NAMALWA (cell line): ENCODE measurements around the gene RGS6.

Source experiments
- DNase-seq: peaks from one replicate; pipeline ENCODE4 v3.0.0-alpha.2; 2015; ENCODE audit warnings: low spot score

Gene RGS6

DNA sequence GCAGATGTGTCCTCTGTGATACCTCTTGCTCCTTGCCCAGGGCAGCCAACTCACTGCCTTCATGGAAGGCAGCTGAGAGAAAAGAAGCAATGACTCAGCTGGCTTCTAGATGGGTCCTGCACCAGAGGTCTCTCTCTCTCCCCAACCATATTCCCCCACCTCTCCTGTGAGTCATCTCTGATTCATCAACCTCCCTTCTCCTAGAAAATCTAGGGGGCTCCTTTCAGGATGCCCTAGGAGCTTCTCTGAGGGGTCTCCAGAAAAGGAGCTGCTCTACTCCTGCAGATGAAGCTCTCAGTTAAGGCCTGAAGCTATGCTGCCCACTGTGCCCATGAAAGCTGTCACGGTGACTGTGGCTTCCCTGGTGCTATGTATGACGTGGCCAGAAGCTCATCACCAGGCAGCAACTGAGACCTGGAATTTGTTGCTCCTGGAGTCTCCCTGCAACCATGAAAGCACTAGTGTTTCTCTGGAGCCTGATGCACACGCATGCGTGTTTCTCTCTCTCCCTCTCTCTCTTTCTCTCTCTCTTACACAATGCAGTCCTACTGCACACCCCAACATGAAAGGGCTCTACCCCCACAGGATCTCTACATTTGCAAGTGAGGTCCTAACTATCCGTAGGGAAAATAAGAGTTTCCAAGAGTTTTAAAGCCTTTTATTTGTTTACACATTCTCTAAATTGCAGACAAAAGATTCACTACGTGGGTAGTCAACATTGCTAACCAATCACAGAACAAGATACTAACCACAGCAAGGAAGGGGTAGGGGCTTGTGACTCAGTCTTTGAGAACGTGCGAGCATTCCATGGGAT is 676.4 kb downstream of the RGS6 start:
- no peak for DNase-seq

DNA sequence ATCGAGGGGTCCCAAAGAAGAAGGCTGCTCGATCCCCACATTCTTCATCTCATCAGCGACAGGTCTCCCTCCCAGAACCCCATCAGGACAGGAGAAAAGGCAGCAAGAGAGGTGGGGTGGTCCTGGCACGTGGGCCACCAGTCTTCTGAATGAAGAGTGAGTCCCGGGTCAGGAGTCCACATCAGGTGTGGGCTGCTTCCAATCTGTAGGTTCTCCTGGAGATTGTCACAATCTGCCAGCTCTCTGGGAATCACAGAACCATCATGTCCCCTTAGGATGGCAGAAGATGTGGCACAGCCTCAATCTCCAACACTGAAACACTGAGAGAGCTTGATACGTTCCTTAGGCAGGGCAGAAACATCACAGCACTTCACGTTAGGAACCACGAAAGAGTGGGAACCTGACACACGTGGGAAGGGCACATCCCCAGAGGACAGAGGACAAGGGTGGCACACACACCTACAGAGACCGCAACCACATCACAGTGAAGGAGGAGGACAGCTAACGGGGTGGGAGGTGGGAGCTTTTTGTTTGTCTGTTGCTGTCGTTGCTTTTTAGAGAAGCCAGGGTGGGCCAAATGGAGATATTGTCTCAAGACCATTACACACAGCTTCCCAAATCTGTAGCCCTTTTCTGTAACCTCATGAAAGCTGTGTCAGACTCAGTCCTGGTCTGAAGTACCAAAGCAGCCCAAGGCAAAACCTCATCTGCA is 677.1 kb downstream of the RGS6 start:
- no peak for DNase-seq

DNA sequence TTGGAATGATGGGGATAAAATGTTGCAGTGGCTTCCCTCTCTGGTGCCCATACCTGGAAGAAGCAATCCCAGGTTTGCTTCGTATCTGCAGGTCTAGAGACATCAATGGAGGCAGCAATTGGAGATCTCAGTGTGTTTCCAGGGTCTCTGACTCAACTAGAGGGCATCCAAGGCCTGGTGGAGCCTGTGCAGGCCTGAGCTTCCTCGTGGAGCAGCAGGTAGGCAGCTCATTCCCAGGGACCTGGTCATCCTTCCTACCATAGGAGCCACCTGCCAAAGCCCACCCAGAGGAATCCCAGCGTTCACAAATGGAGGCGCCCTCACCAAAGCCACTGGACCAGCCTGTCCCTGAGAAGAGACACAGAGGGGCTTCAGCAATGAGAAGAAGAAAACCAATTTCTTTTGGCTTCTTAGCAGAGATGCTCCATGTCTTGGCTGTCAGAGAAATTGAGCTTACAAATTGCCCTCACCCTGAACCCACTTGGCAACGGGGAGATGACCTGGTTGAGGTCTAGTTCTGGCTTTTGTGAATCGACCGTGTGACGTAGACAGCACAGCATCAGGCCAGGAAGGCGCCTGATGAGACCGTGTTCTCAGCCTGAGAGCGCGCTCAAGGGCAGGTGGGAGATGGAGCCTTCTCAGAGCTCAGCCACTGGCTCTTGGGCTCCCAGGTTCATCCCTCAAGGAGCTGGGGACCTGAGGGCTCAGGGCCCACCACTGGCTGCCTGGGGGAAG is 678.0 kb downstream of the RGS6 start:
- DNase-seq = no peak

DNA sequence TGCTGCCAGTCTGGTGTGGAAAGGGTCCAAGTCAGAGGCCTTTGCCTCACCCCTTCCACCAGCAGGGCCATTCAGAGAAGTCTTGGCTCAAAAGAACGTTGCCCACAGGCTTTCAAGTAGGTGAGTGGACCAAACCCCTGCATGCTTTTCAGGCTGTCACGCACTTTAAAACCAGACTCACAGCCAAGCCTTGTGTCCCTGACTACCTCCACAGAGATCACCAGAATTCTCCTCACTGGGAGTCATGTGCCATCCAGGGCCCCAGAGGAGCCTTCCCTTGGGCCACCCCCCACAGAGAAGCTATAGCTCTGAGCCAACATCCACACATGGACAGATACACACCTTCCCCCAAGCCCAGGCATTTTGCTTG is 678.6 kb downstream of the RGS6 start:
- DNase-seq = no peak

DNA sequence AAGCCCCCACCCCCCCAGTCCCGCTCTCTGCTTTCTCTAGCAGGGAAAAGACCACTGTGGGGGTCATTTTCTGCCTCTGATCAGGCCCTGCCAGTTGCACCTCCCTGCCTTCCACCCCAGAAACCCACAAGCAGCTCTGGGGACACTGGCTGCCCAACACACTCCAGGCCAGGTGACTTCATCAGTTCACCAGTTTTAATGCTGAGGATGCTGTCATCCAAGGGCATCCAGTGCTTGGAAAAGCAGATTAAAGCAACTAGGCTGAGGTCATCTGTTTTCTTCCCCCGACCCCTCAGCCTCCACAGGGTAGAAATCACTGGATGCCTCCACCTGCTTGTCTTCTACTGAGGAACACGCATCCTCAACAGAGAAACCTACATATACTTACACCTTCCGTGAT is 679.3 kb downstream of the RGS6 start:
- DNase-seq = no peak

DNA sequence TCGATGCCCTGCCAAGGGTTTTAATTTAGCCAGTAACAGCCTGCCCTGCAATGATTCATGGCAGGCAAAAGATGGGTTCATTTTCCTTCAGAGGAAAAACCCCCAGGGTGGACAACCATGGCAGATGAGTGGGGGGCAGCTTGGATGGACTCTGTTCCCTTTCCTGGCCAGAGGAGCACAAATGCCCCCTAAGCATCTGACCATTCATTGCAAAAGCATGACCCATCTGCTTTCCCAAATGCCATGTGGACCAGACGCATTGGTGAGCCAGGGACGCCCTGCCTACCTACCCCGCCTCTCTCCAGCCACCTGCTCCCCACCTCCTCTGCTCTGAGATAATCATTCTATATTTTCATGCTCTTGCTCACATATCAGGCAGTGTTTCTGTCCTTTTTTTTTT is 679.8 kb downstream of the RGS6 start:
- no peak for DNase-seq

DNA sequence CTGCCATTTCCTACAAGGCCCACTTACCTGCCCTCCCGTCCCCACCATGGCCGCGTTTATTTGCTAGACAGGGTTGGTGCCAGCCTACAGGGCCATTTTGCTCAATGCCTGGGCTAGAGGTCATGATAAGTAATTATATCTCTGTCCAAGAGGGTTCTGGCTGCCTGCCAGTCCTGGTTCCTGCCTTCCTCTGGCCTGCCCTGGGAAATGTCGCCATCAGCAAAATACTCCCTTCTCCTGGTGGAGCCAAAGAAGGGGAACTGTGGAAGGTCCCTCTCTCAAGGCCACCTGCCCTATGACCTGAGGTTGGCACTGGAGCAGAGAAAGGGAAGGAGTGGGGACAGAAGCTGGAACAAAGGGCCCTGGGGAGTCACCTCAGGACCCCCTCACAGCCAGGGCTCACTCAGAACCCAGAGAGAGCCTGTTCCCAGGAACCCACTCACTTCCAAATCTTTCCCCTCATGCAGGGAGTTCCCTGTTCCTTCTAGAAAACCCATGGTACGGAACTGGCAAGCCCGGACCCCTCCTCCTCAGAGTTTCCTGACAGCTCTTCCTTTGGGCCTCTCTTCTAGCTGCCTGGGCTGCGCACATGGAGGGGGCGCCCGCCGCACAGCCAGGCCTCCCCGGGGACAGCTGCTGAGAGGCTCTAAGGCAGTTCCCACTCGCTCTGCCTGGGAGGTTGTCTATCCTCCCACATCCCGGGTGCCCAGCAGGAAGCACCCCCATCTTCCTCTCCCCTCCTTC is 681.2 kb downstream of the RGS6 start:
- no peak for DNase-seq

DNA sequence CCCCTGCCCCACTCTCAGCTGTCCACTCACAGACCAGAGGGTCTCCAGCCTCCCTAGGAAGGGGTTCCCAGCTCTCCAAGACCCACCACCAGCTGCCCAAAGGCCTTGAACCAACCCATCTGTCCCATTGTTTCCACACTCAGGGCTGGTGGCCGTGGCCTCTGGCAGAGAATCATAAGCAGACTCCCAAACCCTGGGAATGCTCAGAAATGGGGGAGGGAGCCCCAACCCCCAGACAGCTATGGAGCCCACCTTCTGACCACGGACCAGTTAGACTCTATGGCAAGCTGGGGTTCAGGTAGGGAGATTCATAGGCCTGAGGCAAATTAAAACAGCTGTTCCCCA is 681.7 kb downstream of the RGS6 start:
- no peak for DNase-seq

DNA sequence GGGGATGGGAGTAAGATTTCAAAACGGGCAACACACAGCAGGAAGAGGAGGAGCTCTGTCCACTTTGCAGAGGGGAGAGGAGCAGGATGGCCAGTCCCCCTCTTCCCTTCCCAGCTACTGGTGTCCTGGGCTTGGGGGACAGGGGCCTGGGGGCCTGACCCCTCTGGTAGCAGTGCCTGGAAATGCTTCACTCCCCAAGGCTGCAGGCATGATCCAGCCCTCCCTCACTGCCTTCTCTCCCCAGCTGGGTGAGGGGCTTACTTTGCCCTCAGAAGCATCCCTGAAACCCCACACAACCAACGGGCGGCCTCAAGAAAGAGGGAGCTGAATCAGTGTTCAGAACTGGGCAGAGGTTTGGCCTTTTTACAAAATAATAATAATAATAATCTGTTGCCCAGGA is 682.1 kb downstream of the RGS6 start:
- no peak for DNase-seq

DNA sequence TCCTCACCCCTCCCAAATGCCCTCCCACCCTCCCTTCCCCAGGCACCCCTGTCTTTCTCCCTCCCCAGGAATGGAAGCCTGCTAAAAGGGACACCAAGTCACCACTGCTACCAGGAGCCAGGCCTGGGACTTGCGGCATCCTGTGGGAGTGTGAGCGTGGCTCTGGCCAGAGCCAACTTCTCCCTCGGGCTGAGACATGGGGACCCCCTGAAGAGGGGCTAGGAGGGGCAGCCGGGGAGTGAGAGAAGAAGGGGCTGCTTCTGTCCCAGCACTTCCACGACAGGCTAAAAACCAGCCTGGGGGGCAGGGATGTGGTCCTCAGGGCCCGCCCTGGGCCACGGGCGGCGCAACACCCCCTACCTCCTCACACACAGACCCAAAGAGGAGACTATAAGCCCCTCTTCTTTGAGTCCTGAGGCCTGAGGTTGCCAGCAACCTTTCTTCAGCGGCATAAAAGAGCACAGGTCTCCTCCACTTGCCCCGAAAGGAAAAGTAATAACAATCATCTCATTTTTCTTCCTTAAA is 682.7 kb downstream of the RGS6 start:
- DNase-seq = no peak

DNA sequence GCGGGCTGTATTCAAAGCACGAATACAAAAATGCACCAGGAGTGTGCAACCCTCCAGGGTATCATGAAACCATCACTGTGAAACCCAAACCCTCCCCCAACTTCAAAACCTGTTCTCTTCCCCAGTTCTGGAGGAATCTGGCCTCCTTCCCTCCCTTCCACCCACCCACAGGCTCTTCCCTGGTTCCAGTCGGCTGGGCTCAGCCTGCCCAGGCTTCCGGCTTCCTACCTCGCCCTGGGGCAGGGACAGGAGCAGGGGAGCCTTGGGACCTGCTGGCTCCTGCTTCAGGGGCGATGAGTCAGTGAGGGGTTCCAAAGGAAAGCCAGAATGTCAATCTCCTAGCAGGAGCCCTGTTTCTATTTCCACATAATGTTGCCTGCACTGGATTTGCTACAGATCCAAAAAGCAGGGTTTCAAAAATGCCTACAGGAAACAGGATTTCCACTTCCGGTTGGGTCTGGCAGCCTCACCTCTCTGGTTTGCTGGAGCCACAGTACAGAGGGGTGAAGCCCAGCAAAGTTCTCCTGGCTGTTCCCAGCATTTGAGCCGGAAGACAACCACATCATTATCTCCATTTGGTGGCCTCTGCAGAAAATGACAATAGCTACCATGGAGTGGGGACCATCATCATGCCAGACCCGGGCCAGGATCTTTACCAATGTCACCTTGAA is 683.4 kb downstream of the RGS6 start:
- no peak for DNase-seq
